Upper lobe of left lung (tissue), 6 donors: ENCODE data around the gene NDFIP2. TPM values are rescaled to one million over a fixed set of nuclear protein-coding genes. Genes with fewer than 3 reads are reported as not detected.

Experiments used
- ATAC-seq, 2 donors: fragments of 200-7000 bp; cut with Tn5 transposase; one replicate each; pipeline ENCODE4 v1.9.1; 2022; ENCODE audit warnings: mild to moderate bottlenecking in 2 of 2, moderate library complexity in 2 of 2; ENCODE audit not compliant: low FRiP score in 2 of 2
- DNase-seq, 2 donors: peaks; one replicate each; pipeline ENCODE4 v3.0.0-alpha.2; 2019 to 2020
- H3K27ac ChIP-seq, 4 donors: fragments of 200-600 bp; sonication (generic); one replicate each; pipeline ENCODE4 v1.5.1; 2016 to 2019
- H3K27me3 ChIP-seq, 4 donors: fragments of 200-600 bp; sonication (generic); one replicate each; pipeline ENCODE4 v1.5.1; 2017 to 2019
- H3K36me3 ChIP-seq, 4 donors: fragments of 200-600 bp; sonication (generic); one replicate each; pipeline ENCODE4 v1.5.1; 2016 to 2019
- H3K4me1 ChIP-seq, 4 donors: fragments of 200-600 bp; sonication (generic); one replicate each; pipeline ENCODE4 v1.5.1; 2018 to 2019
- H3K4me3 ChIP-seq, 4 donors: fragments of 200-600 bp; sonication (generic); one replicate each; pipeline ENCODE4 v1.5.1; 2017 to 2019; ENCODE audit warnings: mild to moderate bottlenecking in 2 of 4, moderate library complexity in 1 of 4
- H3K9me3 ChIP-seq, 4 donors: fragments of 200-600 bp; sonication (generic); one replicate each; pipeline ENCODE4 v1.5.1; 2018 to 2019
- EP300 ChIP-seq, 4 donors: sonication (generic); formaldehyde crosslinking; IDR thresholded peaks; one replicate each; pipeline ENCODE4 v1.5.1; 2017; ENCODE audit warnings: antibody characterized with exemption in 4 of 4, control low read depth in 2 of 4
- POLR2A ChIP-seq, 4 donors: fragments of 450-650 bp; IDR thresholded peaks; one replicate each; pipeline ENCODE4 v1.5.1; 2016 to 2017; ENCODE audit warnings: antibody characterized with exemption in 4 of 4, mild to moderate bottlenecking in 2 of 4
- POLR2AphosphoS5 ChIP-seq, 2 donors: sonication (generic); formaldehyde crosslinking; IDR thresholded peaks; one replicate each; pipeline ENCODE4 v1.5.1; 2017; ENCODE audit warnings: antibody characterized with exemption in 2 of 2
- WGBS, 2 donors: methylation state at CpG; one replicate each; pipeline ENCODE4 v1.1.5; 2017 to 2018; 5-methylcytosine and 5-hydroxymethylcytosine counted together
- total RNA-seq, 6 donors: library from RNA; depleted of rRNA in 4 of 6; stranded (reverse); fragments of >200 nt in 4 of 6; gene quantifications; one replicate each; pipeline versions ENCODE4 v1.1.0 to v1.2.1, GENCODE V29; 2016 to 2021
- TF ChIP-seq, protein P1 (sequence below), 6 experiments: fragments of 450-650 bp in 4 of 6; fragments of 200-600 bp in 2 of 6; sonication (generic) in 2 of 6; IDR thresholded peaks; one replicate each; pipeline ENCODE4 v1.5.1; 2016 to 2019; ENCODE audit warnings: antibody characterized with exemption in 6 of 6
- donor health status: DM: no; HTN: no; CAD: no; lungs with moderate emphysema.
- donor health status: DM: no; HTN: yes; CAD: no; lungs with severe emphysema.

The NDFIP2 gene
- total RNA-seq, 6 donors from 2014 or later: 8.4 to 37.2 (median 26.2) TPM

DNA sequence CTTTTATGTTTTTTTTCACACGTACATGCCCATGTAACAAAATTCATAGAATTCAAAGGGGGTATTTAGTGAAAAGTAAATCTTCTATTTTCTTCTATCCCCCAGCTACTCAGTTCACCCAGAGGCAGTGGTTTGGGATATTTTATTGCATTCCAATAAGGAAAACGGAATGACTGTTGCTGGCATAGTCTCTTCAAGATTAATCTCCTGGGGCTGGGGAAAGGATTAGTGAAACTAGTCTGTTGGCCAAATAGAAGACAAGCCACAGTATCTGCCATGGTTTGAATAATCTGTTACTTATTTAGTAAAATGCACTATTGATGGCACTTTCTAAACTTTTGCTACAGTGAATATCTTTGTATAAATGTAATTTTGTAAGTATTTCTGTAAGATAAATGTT lies 122.0 kb downstream of the NDFIP2 start:
- 70 to 78% methylated on average over 2 of the region's 2 CpGs for WGBS, 2 donors
- no peaks in the 10 kb centered on the region for H3K4me1 ChIP-seq
- H3K9me3 ChIP-seq: no peaks in the 10 kb centered on the region
- DNase-seq (no peak), ATAC-seq (no peak)
- no peak overlapping the region for H3K27ac ChIP-seq
- TF ChIP-seq EP300 (IDR thresholded peaks at IDR 0.05) (no peak), POLR2AphosphoS5 (IDR thresholded peaks at IDR 0.05) (no peak), POLR2A (IDR thresholded peaks at IDR 0.05) (no peak)
- TF ChIP-seq, protein P1, sequence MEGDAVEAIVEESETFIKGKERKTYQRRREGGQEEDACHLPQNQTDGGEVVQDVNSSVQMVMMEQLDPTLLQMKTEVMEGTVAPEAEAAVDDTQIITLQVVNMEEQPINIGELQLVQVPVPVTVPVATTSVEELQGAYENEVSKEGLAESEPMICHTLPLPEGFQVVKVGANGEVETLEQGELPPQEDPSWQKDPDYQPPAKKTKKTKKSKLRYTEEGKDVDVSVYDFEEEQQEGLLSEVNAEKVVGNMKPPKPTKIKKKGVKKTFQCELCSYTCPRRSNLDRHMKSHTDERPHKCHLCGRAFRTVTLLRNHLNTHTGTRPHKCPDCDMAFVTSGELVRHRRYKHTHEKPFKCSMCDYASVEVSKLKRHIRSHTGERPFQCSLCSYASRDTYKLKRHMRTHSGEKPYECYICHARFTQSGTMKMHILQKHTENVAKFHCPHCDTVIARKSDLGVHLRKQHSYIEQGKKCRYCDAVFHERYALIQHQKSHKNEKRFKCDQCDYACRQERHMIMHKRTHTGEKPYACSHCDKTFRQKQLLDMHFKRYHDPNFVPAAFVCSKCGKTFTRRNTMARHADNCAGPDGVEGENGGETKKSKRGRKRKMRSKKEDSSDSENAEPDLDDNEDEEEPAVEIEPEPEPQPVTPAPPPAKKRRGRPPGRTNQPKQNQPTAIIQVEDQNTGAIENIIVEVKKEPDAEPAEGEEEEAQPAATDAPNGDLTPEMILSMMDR (IDR thresholded peaks at IDR 0.05): no peak
- H3K4me3 ChIP-seq: no peak overlapping the region
- no peaks in the 10 kb centered on the region for H3K27me3 ChIP-seq
- no peaks in the 10 kb centered on the region for H3K36me3 ChIP-seq

DNA sequence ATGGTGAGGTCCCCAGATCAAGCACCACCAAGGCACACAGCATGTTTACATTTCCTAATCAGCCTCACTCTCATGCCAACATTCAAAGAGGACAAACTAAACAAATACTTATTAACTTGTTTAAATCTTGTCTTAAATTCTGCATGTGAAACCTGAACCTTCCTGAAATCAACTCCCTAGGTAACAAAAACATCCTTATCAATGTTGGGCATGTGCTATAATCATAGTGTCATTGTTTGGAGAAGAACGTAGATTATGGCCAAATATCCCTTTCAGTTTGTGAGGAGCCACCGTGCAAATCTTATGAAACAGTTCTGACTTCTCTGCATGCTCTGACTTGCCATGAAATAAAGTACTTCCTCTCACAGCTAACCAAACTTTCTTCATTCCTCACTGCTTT lies 123.8 kb downstream of the NDFIP2 start:
- whole genome bisulfite sequencing, 2 donors: 9% methylated on average over 2 of the region's 2 CpGs
- H3K9me3 ChIP-seq: peaks cover 0 to 5% (median 0%) of the 10 kb centered on the region in 4 donors
- H3K36me3 ChIP-seq: no peaks in the 10 kb centered on the region
- no peaks in the 10 kb centered on the region for H3K4me1 ChIP-seq
- DNase-seq: no peak
- TF ChIP-seq EP300 (IDR thresholded peaks at IDR 0.05) (no peak), POLR2A (IDR thresholded peaks at IDR 0.05) (no peak), POLR2AphosphoS5 (IDR thresholded peaks at IDR 0.05) (no peak)
- TF ChIP-seq, protein P1 (IDR thresholded peaks at IDR 0.05): no peak
- H3K27me3 ChIP-seq: no peaks in the 10 kb centered on the region
- H3K27ac ChIP-seq: no peak overlapping the region
- no peak overlapping the region for H3K4me3 ChIP-seq
- no peak for ATAC-seq

Other genes with a start within 250 kb of the NDFIP2 start
- gene RBM26, start 74.9 kb upstream of the NDFIP2 start, total RNA-seq: 10 to 100 TPM; 27.7 to 70.1 (median 32.9) TPM